Stimulated activated CD4-positive, alpha-beta T cell treated with anti-CD3 and anti-CD28 coated beads, Interleukin-1b, Interleukin-23, amount 100 ng/mL, for 24 hours (primary cell): ENCODE measurements around the gene ADAMTS2.

Experiments used
- DNase-seq, 4 experiments: peaks; one replicate each; pipeline ENCODE4 v3.0.0-alpha.2; 2020; ENCODE audit warnings: low read depth in 4 of 4, low spot score in 1 of 4

The ADAMTS2 gene

GRCh38 chr5:179268399-179268952, 76.8 kb downstream of the ADAMTS2 start:
- DNase-seq: no peak

GRCh38 chr5:179267671-179268083, 77.6 kb downstream of the ADAMTS2 start:
- no peak for DNase-seq

GRCh38 chr5:179267071-179267670, 78.1 kb downstream of the ADAMTS2 start:
- no peak for DNase-seq

GRCh38 chr5:179266291-179267070, 78.8 kb downstream of the ADAMTS2 start:
- DNase-seq: no peak

- no peak for DNase-seq
These were observed 79.6 kb downstream of the ADAMTS2 start for GRCh38 chr5:179265514-179266290.

GRCh38 chr5:179264783-179265513, 80.3 kb downstream of the ADAMTS2 start:
- no peak for DNase-seq

GRCh38 chr5:179264053-179264782, 81.0 kb downstream of the ADAMTS2 start:
- DNase-seq: no peak

- no peak for DNase-seq
These were observed 81.7 kb downstream of the ADAMTS2 start for GRCh38 chr5:179263391-179264052.

- no peak for DNase-seq
These were observed 82.9 kb downstream of the ADAMTS2 start for GRCh38 chr5:179262126-179262920.

GRCh38 chr5:179261301-179262125, 83.7 kb downstream of the ADAMTS2 start:
- DNase-seq: no peak

GRCh38 chr5:179260324-179261070, 84.8 kb downstream of the ADAMTS2 start:
- DNase-seq: no peak

- no peak for DNase-seq
These were observed 85.4 kb downstream of the ADAMTS2 start for GRCh38 chr5:179259731-179260323.

GRCh38 chr5:179258922-179259730, 86.1 kb downstream of the ADAMTS2 start:
- DNase-seq: no peak

- no peak for DNase-seq
These were observed 87.0 kb downstream of the ADAMTS2 start for GRCh38 chr5:179258001-179258921.

GRCh38 chr5:179257176-179257682, 88.0 kb downstream of the ADAMTS2 start:
- DNase-seq: no peak
